DND-41 (cell line): Measurements from ENCODE around the gene PLCB4.

ENCODE experiments used
- ATAC-seq: fragments of 200-7000 bp; cut with Tn5 transposase; 3 replicates; pipeline ENCODE4 v1.9.1; 2021; ENCODE audit warnings: low read depth; ENCODE audit not compliant: insufficient read depth
- DNase-seq: peaks from one replicate; pipeline ENCODE4 v3.0.0-alpha.2; 2020
- H2AFZ ChIP-seq: 2 replicates; pipeline ENCODE4 v1.6.0; 2012; ENCODE audit warnings: low read depth, low read length
- H3K27ac ChIP-seq: 2 replicates; pipeline ENCODE4 v1.5.1; 2012; ENCODE audit warnings: low read length, inconsistent platforms
- H3K27me3 ChIP-seq: fragments of 200-600 bp; sonication (generic); 2 replicates; pipeline ENCODE4 v1.6.0; 2012; ENCODE audit warnings: low read length, mild to moderate bottlenecking, inconsistent platforms; ENCODE audit not compliant: insufficient read depth, poor library complexity
- H3K36me3 ChIP-seq: 2 replicates; pipeline ENCODE4 v1.5.1; 2012; ENCODE audit warnings: low read length, inconsistent platforms; ENCODE audit not compliant: insufficient read depth
- H3K4me1 ChIP-seq: 2 replicates; pipeline ENCODE4 v1.5.1; 2012; ENCODE audit warnings: mild to moderate bottlenecking, low read length; ENCODE audit not compliant: insufficient read depth
- H3K4me2 ChIP-seq: 2 replicates; pipeline ENCODE4 v1.6.0; 2012; ENCODE audit warnings: mild to moderate bottlenecking, moderate library complexity, low read length, inconsistent platforms; ENCODE audit not compliant: insufficient read depth
- H3K4me3 ChIP-seq, 2 experiments: fragments of 200-600 bp in 1 of 2; shearing (Covaris generic) in 1 of 2; 2 replicates each; pipeline ENCODE4 v1.5.1; 2012 to 2016; ENCODE audit warnings: inconsistent platforms in 2 of 2, low read length in 2 of 2, mild to moderate bottlenecking in 2 of 2, low read depth in 1 of 2, moderate library complexity in 1 of 2
- H3K79me2 ChIP-seq: 2 replicates; pipeline ENCODE4 v1.6.0; 2012; ENCODE audit warnings: low read length, inconsistent platforms; ENCODE audit not compliant: insufficient read depth
- H3K9ac ChIP-seq: 2 replicates; pipeline ENCODE4 v1.6.0; 2012; ENCODE audit warnings: low read depth, mild to moderate bottlenecking, inconsistent platforms, low read length, moderate library complexity
- H3K9me3 ChIP-seq: 2 replicates; pipeline ENCODE4 v1.5.1; 2012; ENCODE audit warnings: low read length, moderate library complexity, mild to moderate bottlenecking, inconsistent platforms; ENCODE audit not compliant: insufficient read depth, severe bottlenecking
- H4K20me1 ChIP-seq: 2 replicates; pipeline ENCODE4 v1.6.0; 2012; ENCODE audit warnings: low read length; ENCODE audit not compliant: insufficient read depth
- CTCF ChIP-seq: IDR thresholded peaks from 2 replicates; pipeline ENCODE4 v1.5.1; 2012; ENCODE audit warnings: borderline replicate concordance, low read length, moderate library complexity, mild to moderate bottlenecking; ENCODE audit not compliant: poor library complexity, severe bottlenecking; ENCODE audit errors: extremely low read depth
- EZH2 ChIP-seq: IDR thresholded peaks from 3 replicates; pipeline ENCODE4 v1.6.1; 2012; ENCODE audit warnings: borderline replicate concordance, low read depth, mild to moderate bottlenecking, moderate library complexity, low read length, inconsistent platforms; ENCODE audit not compliant: severe bottlenecking

Gene PLCB4

GRCh38 chr20:9210356-9210755, 141.5 kb downstream of the PLCB4 start:
- no peak for TF ChIP-seq EZH2
- no peak for TF ChIP-seq CTCF
- Histone ChIP-seq H3K9me3 (no peaks in the 10 kb centered on the region), H3K27me3 (no peaks in the 10 kb centered on the region), H3K9ac (no peak overlapping the region), H3K4me2 (no peak overlapping the region), H4K20me1 (no peaks in the 10 kb centered on the region), H3K36me3 (no peaks in the 10 kb centered on the region), H3K4me1 (no peaks in the 10 kb centered on the region), H2AFZ (no peak overlapping the region), H3K4me3 (no peak overlapping the region), H3K79me2 (no peaks in the 10 kb centered on the region), H3K27ac (no peak overlapping the region)
- no peak for ATAC-seq
- DNase-seq: no peak

GRCh38 chr20:9211016-9211760, 142.3 kb downstream of the PLCB4 start:
- Histone ChIP-seq H3K79me2 (no peaks in the 10 kb centered on the region), H3K27me3 (no peaks in the 10 kb centered on the region), H3K36me3 (no peaks in the 10 kb centered on the region), H3K27ac (no peak overlapping the region), H2AFZ (no peak overlapping the region), H3K9me3 (no peaks in the 10 kb centered on the region), H3K4me1 (no peaks in the 10 kb centered on the region), H3K4me2 (no peak overlapping the region), H3K4me3 (no peak overlapping the region), H3K9ac (no peak overlapping the region), H4K20me1 (no peaks in the 10 kb centered on the region)
- TF ChIP-seq CTCF (no peak), EZH2 (no peak)
- ATAC-seq: no peak
- DNase-seq: no peak

GRCh38 chr20:9212735-9213134, 143.8 kb downstream of the PLCB4 start:
- H3K4me1 ChIP-seq: no peaks in the 10 kb centered on the region
- no peak overlapping the region for H3K9ac ChIP-seq
- H2AFZ ChIP-seq: no peak overlapping the region
- H3K27ac ChIP-seq: no peak overlapping the region
- H3K4me3 ChIP-seq: no peak overlapping the region
- H4K20me1 ChIP-seq: no peaks in the 10 kb centered on the region
- ATAC-seq (no peak), DNase-seq (no peak)
- no peaks in the 10 kb centered on the region for H3K79me2 ChIP-seq
- no peaks in the 10 kb centered on the region for H3K27me3 ChIP-seq
- TF ChIP-seq CTCF: no peak
- no peak for TF ChIP-seq EZH2
- H3K9me3 ChIP-seq: no peaks in the 10 kb centered on the region
- no peaks in the 10 kb centered on the region for H3K36me3 ChIP-seq
- H3K4me2 ChIP-seq: no peak overlapping the region

GRCh38 chr20:9214685-9215084, 145.8 kb downstream of the PLCB4 start:
- no peaks in the 10 kb centered on the region for H3K9me3 ChIP-seq
- H3K4me1 ChIP-seq: no peaks in the 10 kb centered on the region
- no peaks in the 10 kb centered on the region for H3K79me2 ChIP-seq
- no peak overlapping the region for H3K4me3 ChIP-seq
- TF ChIP-seq EZH2: no peak
- no peak for TF ChIP-seq CTCF
- DNase-seq (no peak), ATAC-seq (no peak)
- H3K36me3 ChIP-seq: no peaks in the 10 kb centered on the region
- H3K27ac ChIP-seq: no peak overlapping the region
- no peaks in the 10 kb centered on the region for H3K27me3 ChIP-seq
- no peak overlapping the region for H3K9ac ChIP-seq
- H2AFZ ChIP-seq: no peak overlapping the region
- no peaks in the 10 kb centered on the region for H4K20me1 ChIP-seq
- H3K4me2 ChIP-seq: no peak overlapping the region
